PC-3 (cell line): ENCODE measurements around the gene PAF1.

Experiments
- CTCF ChIP-seq: fragments of 300-600 bp; sonication (generic); conservative IDR thresholded peaks from 2 replicates; pipeline ENCODE4 v1.5.1; 2017; ENCODE audit warnings: antibody characterized with exemption, low read depth, mild to moderate bottlenecking, low read length
- EZH2 ChIP-seq: fragments of 300-600 bp; sonication (generic); IDR thresholded peaks from one replicate; pipeline ENCODE4 v1.6.1; 2017; ENCODE audit warnings: antibody characterized with exemption, mild to moderate bottlenecking, low read length; ENCODE audit not compliant: unreplicated experiment
- EZH2phosphoT487 ChIP-seq: fragments of 300-600 bp; sonication (generic); IDR thresholded peaks from 2 replicates; pipeline ENCODE4 v1.6.1; 2018; ENCODE audit warnings: mild to moderate bottlenecking, antibody characterized with exemption, low read length, borderline replicate concordance

DNA sequence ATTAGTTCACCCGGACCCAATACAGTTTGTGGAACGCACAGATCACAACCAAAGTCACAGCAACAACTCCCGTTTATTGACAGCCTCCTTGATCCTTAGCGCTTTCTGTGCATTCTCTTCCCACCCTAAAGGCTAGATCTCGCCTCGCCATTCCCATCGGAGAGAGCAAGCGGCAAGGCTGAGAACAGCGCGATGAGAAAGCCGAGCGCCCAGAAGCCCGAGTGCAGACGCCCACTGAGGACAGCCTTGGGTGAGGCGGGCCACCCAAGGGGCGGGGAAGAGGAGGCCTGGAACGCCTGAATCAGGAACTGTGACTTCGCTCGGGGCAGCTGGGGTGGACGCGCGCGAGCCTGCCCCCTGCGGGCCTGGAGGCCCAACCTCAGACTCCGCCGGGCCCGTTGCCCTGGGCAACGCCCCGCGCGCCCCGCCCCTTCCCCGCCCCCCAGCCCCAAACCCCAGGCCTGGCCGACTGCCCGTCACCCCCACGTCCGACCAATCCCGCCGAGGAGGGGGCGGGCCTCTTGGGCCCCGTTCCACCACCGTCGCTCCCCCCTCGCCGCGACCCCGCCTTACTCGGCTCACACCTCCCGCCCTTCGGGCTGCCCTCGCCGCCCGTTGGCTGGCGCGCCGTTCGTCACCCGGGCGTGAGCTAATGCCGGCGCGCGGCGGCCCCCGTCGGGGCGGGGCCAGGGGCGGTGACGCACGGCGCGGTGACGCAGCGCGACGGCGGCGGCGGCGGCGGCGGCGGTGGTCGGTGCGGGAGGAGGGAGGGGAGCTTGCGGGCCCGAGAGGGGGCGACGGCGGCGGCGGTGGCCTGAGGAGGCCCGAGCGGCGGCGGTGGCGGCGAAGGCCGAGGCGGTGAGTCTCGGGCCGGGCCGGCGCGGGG, 48.9 kb downstream of the PAF1 start, which contains the start of gene SAMD4B:
- TF ChIP-seq CTCF (peak; percentile 41), EZH2 (no peak), EZH2phosphoT487 (no peak)
